Cortex of kidney (tissue), 1 donor: ENCODE results near the gene MED14.

Source experiments
- DNase-seq: peaks from one replicate; lab custom pipeline; 2025; lab: John Stamatoyannopoulos, UW

The MED14 gene

DNA sequence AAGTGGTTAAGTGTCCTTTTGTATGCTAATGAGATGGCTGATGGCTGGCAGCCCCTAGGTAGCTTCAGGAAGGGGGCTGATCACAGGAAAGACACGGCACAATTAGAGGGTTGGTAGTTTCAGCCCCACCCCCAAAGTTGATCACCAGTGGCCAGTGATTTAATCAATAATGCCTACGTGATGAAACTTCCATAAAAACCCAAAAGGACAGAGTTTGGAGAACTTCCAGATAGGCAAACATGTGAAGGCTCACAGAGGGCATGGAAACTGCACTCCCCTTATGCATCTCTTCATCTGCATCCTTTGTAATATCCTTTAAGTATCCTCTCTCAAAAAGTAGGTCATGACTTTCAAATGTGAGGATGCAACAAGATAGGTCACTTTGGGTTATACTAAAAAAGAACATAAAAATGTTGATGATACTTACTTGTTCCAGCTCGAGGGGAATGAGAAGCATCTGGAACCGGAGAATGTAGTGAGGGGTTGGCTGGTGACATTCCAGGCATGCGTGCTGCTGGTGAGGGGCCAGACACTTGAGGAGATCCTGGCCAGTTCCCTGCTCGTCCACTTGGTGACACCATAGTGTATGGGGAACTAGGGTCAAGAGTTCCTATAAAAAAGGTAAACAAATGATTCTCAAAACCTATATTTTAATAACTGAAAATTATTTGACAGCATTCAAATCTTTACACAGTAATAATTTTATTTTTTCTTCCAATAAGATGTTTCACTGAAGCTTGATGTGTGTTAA lies 71.3 kb downstream of the MED14 start:
- no peak for DNase-seq

GRCh38 chrX:40663078-40663740 lies 72.1 kb downstream of the MED14 start:
- no peak for DNase-seq

- no peak for DNase-seq
These were observed 73.9 kb downstream of the MED14 start for GRCh38 chrX:40661489-40661888.

DNA sequence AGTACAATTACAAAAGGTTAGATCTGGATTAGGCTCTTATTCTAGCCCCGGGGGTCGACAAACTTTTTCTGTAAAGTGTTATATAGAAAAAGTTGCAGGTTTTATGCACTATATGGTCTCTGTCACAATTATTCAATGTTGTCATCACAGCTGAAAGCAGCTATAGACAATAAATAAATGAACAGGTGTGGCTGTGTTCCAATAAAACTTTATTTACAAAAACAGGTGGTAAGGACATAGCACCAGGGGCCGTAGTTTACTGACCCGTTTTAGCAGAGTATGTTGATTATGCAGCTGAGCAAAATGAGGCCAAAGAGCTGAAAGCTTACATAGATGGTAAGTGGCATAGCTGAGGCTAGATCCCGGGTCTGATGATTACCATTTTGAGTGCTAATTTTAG lies 75.0 kb downstream of the MED14 start:
- DNase-seq = no peak

DNA sequence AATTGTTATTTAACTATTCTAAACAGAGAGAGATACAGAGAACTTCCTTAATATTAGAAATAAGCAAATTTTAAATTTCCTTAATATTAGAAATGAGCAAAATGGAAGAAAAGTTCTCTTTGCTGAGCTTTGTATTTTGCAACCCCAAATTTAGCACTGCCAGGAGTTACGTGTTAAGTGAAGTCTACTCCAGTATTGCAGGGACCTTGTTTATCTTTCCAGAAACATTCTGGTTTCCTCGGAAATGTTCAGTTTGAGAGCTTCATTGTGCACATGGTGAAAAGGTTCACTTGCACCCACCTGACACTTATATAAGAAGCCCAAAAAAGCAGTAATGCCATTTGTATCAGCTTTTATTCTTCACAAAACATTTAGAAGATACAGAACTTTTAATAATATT lies 81.8 kb downstream of the MED14 start:
- no peak for DNase-seq

DNA sequence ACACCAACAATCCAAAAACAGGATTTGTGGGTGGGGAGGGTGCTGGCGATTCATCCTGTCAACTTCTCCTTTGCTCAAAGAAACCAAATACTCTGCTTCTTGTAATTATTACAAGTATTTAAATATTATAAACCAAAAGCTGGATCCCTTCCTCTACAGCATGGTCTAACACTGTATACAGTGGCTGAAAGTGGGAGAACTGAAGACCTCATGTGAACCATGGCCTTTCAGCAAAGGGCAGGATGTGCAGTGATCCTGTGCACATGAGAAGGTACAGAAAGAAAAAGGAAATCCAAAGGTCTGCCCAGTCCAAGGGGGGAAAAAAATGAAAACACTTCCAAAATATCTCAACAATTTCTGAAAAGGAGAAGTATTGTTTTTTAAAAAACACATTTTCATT lies 82.7 kb downstream of the MED14 start:
- DNase-seq = no peak

DNA sequence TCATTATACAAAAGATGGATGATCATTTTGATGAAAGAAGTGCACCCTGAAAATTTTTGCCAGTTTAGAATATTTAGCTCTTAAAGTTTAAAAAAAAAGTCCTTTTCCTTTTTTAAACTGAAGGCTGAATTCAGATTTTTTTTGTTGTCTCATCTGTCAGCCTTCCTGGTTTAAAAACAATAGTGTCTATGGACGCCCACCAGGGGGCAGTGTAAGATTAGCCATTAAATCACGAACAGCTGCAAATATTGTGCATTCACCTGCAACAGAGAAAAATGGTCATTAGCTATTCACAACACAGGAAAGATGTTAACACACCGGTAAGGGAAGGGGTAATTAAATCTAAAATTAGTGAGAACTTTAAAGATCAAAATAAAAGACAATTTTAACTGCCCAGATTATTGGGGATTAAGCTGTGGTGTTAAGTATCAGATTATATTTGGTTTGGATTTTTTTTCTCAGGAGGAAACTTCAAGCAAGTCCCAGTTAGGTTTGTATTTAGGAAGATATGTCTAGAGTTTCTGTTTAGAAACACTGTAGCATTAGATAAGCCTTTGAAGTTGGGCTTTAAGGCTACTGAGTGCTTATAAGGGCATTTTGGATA lies 83.6 kb downstream of the MED14 start:
- no peak for DNase-seq

DNA sequence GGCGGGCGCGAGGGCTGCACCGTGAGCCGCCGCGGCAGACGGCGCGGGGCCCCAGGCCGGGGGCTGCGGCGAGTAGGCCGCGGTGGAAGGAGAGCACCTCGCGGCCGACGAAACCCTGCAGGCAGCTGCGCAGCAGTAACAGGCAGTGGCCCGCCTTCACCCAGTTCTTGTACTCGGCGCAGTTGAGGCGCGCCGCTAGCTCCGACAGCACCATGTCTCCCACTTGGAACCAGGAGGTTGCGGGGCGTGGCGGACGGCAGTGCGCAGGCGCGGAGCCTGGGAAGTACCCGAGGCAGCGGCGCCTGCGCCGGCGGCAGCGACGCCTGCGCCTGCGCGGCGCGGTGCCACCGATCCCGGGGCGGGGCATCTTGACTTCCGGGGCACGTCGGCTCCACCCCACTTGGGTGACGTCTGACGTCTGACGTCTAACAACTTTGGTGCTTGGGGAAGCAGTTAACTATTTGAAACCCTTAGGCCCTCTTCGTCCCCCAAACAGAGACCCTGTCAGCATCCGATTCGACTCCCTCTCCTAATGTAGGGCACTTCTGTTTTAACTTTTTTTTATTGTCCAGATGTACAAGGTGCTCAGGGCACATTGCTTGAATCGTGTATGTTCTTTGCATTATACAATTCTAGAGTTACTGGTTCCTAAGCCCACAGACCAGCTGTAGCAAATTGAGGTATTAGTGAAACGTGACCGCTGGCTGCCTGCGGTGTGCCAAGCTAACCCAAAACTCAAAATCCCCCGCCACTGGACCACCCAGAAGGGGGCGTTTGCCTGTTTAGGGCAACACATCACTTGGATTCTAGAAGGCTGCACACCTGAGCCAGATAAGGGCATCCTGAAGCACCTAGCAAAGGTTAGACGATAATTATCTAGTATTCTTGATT lies 87.8 kb downstream of the MED14 start, which contains the start of gene CXorf38:
Gene CXorf38, minus strand, starts transcription at position 255 of the 891 bp plus-strand sequence. Its CDS starts 41 bp downstream, at position 214.
- DNase-seq = peak; percentile 3

DNA sequence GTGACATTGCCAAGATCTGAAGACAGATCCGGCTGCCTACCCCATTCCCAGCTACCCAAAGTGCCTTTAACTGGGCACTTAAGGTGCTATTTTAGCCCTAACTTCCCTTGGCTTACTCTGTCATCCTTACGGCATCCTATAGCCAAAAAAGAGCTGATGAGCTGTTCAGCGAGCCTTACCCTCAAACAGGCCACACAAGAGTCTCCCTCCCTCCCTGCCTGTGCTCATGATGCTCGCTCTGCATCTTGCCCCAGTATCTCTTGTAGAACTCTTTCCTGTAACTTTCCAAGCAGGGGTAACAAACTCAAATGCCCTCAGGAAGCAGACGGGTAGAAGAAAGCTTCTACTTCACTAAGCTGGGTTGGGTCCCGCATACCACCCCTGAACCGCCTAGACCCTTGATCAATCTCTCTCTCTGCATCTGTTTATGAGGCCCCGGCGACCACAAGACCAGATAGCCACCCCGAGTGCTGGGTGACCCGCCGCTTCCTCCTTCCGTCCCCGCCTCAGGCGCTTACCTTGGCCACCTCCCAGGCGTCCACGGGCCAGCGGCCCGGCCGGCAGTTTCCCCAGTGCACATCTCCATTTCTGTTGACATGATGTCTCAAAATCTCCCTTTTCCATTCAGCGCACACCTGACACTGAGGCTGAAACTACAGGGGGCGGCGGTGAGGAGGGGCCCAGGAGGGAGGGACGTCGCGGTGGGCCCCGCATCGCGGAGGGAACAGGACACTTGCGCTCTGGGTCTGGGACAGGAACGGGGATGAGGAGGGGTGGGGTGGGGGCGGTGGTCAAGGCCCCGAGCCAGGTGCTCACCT lies 88.6 kb downstream of the MED14 start:
- DNase-seq = no peak

GRCh38 chrX:40644821-40645358 lies 90.5 kb downstream of the MED14 start:
- no peak for DNase-seq

DNA sequence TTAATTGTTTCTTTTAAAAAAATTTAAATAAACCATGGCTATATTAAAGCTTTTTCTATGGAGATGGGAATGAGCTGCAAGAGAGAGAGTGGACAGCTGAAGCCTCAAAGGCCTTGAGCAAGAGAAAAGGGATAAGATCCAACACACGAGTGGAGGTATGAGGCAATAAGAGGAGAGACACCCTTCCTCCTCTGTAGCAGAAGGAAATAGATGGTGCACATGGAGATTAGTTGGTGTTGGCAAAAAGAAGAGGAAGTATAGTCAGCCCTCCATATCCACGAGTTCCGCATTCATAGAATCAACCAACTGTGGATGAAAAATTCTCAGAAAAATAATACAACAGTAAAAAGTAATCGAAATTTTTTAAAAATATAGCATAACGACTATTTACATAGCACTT lies 91.2 kb downstream of the MED14 start:
- DNase-seq = no peak

DNA sequence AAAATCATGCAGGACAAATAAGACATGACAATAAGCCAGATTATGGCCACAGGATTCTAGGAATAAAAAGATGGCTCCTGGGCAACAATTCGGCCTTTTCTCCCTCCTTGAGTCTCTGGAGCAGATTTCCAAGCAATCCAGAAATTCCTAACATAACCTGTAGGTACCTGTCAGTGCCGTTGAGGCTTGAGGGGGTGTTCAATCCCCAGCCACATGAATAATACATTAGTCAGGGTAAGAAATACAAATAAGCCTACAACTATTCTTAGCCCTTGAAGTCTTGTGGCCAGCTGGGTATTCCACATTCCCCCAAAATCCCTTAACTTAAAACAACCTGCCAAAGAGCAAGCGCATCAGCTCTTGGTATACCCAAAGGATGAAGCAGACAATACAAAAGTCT lies 97.7 kb downstream of the MED14 start:
- no peak for DNase-seq

- DNase-seq = no peak
These were observed 103.1 kb downstream of the MED14 start for GRCh38 chrX:40632199-40632598.

- no peak for DNase-seq
These were observed 106.8 kb downstream of the MED14 start for GRCh38 chrX:40628506-40628905.

DNA sequence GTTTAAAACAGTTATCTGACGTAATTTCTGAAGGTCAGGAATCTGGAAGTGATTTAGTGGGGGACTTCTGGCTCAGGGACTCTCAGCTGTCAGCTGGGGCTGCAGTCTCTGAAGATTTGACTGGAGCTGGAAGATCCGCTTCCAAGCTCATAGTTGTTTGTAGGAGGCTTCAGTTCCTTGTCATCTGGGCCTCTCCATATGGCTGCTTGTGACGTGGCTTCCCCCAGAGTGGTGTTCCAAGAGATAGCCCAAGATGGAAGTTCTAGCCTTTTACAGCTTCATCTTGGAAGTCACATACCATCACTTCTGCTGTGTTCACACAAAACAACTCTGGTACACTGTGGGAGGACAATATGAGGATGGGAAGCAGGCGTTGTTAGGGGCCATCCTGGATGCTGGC lies 110.0 kb downstream of the MED14 start:
- DNase-seq = no peak

GRCh38 chrX:40623665-40624064 lies 111.7 kb downstream of the MED14 start:
- no peak for DNase-seq

GRCh38 chrX:40623139-40623536 lies 112.2 kb downstream of the MED14 start, which contains the start of gene MPC1L:
Gene MPC1L, plus strand, starts transcription at chrX:40623428. Its CDS starts 138 bp downstream, at chrX:40623566.
- DNase-seq = no peak

- DNase-seq = no peak
These were observed 112.7 kb downstream of the MED14 start for GRCh38 chrX:40622479-40623138.

DNA sequence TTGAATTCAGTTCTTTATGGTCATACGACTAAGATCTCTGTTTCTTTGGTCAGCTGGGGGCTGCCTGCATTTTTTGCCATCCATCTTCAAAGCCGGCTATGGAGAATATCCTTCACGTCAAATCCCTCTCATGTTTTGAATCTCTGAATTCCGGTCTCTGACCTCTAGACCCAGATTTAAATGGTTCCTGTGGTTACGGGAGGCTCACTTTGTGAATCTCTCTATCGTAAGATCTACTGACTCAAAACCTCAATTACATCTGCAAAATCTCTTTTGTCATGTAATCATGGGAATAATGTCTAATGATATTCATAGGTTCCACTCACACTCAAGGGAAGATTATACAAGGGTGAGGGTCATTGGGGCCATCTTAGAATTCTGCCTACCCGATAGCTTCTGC lies 117.8 kb downstream of the MED14 start:
- no peak for DNase-seq

GRCh38 chrX:40615976-40616375 lies 119.4 kb downstream of the MED14 start:
- DNase-seq = no peak
